ENCODE measurements around the gene BMP7.

GRCh38 chr20:57195023-57195422 is 71.4 kb downstream of the BMP7 start:
- TF ChIP-seq CTCF (IDR thresholded peaks at IDR 0.05) (no peak), POLR2A (IDR thresholded peaks at IDR 0.05) (no peak)

All from adrenal gland (tissue), 5 donors.